GM18861 (cell line): Measurements from ENCODE around the gene RGMA.
"Not testable (repeated sequence)": the region's sequence is repeated elsewhere in the genome, so short reads cannot be mapped to it uniquely, and the experiment has no call there.

Experiments used
- ATAC-seq: cut with Tn5 transposase; IDR thresholded peaks from one replicate; pipeline ENCODE4 v1.9.1; 2021; ENCODE audit not compliant: unreplicated experiment

Gene RGMA

GRCh38 chr15:93067649-93068085 is 21.3 kb downstream of the RGMA start:
- ATAC-seq: no peak

GRCh38 chr15:93066834-93067648 is 22.0 kb downstream of the RGMA start:
- no peak for ATAC-seq

GRCh38 chr15:93066224-93066681 is 22.8 kb downstream of the RGMA start:
- no peak for ATAC-seq

GRCh38 chr15:93065641-93066045 is 23.4 kb downstream of the RGMA start:
- no peak for ATAC-seq

GRCh38 chr15:93063796-93064690 is 25.0 kb downstream of the RGMA start:
- ATAC-seq: no peak

- ATAC-seq: no peak
Measured at GRCh38 chr15:93063262-93063671, 25.7 kb downstream of the RGMA start.

GRCh38 chr15:93062628-93063261 is 26.3 kb downstream of the RGMA start:
- not testable (repeated sequence) for ATAC-seq

- no peak for ATAC-seq
Measured at GRCh38 chr15:93060336-93061248, 28.4 kb downstream of the RGMA start.

GRCh38 chr15:93059442-93059841 is 29.6 kb downstream of the RGMA start:
- ATAC-seq: no peak

GRCh38 chr15:93058904-93059427 is 30.0 kb downstream of the RGMA start:
- ATAC-seq: no peak

- no peak for ATAC-seq
Measured at GRCh38 chr15:93058128-93058527, 30.9 kb downstream of the RGMA start.

GRCh38 chr15:93057618-93058017 is 31.4 kb downstream of the RGMA start:
- no peak for ATAC-seq

GRCh38 chr15:93056836-93057235 is 32.2 kb downstream of the RGMA start:
- no peak for ATAC-seq

- no peak for ATAC-seq
Measured at GRCh38 chr15:93055211-93055610, 33.8 kb downstream of the RGMA start.

GRCh38 chr15:93052090-93052879 is 36.7 kb downstream of the RGMA start:
- ATAC-seq: no peak

- no peak for ATAC-seq
Measured at GRCh38 chr15:93051236-93052089, 37.5 kb downstream of the RGMA start.

- no peak for ATAC-seq
Measured at GRCh38 chr15:93050648-93051047, 38.4 kb downstream of the RGMA start.

- no peak for ATAC-seq
Measured at GRCh38 chr15:93049914-93050578, 39.0 kb downstream of the RGMA start.
